Activated CD8-positive, alpha-beta memory T cell treated with anti-CD3 and anti-CD28 coated beads, Interleukin-2, amount 50 U/mL, for 1 hour (primary cell): Measurements from ENCODE around the gene CYFIP1.
"Not testable (repeated sequence)": the region's sequence is repeated elsewhere in the genome, so short reads cannot be mapped to it uniquely, and the experiment has no call there.

Source experiments
- DNase-seq: peaks from one replicate; pipeline ENCODE4 v3.0.0-alpha.2; 2020; ENCODE audit errors: extremely low read depth

CYFIP1 gene

GRCh38 chr15:22980189-22981050 is at the start of gene CYFIP1:
CYFIP1 (minus strand) TSS chr15:22980368; CDS start chr15:22947285, 33,083 bp downstream.
- no peak for DNase-seq

DNA sequence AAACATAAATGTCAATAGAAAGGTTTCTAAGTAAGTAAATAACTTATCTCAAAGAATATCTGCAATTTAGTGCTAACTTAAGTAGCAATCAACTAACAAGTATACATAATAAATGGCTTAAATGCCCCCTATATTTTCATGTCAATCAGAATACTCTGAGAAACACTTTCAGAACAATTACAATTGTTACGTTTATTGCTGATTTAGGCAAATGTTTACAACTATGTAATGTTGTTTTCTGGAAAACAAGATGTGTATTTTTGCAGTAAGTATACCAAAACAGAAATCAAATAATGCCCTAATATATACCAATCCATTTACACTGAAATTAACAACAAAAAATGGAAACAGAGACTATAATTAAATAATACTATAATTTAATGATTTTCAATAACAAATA is 46.0 kb upstream of the CYFIP1 start:
- DNase-seq: no peak

DNA sequence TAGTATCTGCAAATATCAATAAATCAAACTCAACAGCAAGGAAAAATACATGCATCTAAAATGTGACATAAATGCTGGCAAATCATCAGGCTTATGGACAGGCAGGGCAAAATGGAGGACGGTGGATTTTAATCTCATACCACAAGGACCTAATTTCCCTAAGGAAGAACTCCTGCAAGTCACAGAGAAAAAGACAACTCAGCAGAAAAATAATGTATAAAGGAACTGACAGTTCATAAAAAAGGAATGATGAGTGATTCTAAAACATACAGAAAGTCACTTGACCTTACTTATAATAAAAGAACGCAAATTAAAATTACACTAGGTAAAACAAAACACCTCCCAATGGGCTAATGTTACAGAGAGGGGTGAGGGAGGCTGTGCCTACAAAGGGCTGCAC is 42.0 kb upstream of the CYFIP1 start:
- no peak for DNase-seq

- DNase-seq: no peak
Observed at GRCh38 chr15:23014394-23015000, 34.3 kb upstream of the CYFIP1 start.

DNA sequence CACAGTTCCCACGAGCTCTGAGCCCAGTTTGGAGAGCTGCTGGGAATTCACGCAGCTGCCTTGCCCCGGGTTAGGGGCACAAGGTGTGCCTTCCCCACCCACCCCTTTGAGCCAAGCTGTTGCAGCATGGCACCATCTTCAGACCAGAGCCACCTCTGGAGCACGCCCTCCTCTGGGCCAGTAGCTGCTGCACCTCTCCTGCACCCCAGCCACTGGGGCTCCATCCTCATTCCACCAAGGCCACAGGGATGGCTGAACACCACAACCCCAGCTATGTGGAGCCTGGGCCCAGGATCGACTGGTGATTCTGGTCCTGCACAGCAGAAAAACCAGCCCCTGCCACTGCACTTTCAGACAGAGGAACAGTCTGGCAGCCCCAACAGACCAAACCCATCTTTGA is 33.5 kb upstream of the CYFIP1 start:
- no peak for DNase-seq

GRCh38 chr15:23012616-23013015 is 32.4 kb upstream of the CYFIP1 start:
- not testable (repeated sequence) for DNase-seq

GRCh38 chr15:23003736-23004135 is 23.6 kb upstream of the CYFIP1 start:
- DNase-seq: no peak

DNA sequence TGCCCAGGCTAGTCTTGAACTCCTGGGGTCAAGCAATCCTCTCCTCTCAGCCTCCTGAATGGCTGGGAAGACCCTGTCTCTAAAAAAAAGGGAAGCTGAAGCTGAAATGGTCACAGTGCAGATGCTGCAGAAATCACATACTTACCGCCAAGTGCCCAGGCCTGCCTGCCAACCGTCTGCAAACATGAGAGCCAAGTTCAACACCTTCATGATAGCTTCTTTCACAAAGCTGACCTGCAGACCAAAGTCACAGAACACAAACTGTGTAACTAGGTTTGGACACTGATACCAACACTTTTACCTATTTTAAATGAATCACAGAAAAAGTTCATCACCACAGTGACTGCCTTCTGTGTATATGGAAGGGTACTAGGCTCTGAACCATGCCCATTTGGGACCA is 22.8 kb upstream of the CYFIP1 start:
- no peak for DNase-seq

DNA sequence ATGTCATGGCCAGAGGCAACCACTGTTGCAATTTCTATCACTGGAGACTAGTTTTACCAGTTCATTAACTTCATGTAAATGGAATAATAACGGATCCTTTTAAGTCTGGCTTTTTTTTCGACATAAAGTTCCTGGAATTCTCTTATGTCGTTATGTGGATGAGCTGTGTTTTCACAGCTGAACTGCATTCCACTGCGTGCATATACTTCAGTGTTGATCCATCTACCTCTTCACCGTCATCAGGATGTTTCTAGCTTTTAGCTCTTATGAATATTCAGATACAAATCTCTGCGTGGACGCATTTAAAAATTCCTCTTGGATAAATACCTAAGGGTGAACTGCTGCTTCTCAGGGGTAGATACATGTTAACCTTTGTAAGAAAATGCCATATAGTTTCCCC is 15.6 kb upstream of the CYFIP1 start:
- DNase-seq: no peak

DNA sequence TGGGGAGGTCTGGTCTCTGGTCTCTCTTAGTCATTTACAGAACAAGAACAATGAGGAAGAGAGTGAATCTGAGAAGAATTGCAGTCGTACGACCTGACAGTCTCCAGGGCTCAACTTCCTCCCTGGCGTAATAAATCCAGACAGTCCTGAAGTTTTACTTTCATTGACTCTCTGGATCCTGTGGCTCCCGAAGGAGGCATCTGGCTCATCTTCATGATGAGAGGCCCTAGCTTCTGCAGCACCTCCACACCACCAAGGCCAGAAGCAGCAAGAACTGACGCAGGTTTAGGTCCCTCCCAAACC is 11.8 kb upstream of the CYFIP1 start:
- DNase-seq: no peak

DNA sequence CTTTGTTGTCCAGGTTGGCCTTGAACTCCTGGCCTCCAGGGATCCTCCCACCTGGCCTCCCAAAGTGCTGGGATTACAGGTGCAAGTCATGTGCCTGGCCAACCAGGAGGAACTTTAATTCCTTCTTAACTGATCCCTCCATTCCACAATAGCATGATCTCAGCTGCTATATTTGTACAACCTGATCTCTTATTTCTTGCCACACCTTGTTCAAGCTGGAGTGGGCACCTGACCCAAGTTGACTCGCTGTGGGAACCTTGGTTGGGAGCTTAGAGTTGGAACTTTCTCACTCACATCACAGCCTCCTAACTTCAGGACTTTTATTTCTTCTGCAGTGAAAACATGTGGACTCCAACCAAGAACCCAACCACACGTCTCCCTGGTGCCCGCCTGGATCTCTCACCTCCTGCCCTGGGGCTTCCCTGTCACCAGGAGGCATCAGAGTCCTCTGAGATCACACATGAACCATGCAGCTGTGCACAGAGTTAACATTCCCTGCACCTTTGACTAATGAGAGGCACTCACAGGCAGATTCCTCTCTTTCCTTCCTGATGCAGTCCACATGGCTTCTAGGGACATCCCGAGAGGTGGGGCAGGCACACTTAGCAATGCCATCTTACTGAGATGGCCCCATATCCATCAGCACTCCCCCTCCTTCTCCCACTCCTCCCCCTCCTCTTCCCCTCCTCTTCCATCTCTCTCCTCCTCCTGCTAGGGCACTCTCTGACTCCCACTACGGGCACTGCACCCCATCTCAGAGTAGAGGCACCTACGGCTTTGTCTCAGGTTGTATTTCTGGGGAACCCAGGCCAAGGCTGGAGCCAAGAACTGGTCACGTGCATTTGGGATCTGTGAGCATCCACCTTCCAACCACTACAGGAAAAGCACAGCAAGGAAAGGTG is 9.7 kb upstream of the CYFIP1 start:
- DNase-seq: no peak

GRCh38 chr15:22988811-22989210 is 8.6 kb upstream of the CYFIP1 start:
- DNase-seq: no peak

- DNase-seq: not testable (repeated sequence)
Observed at GRCh38 chr15:22981931-22982330, 1.8 kb upstream of the CYFIP1 start.

DNA sequence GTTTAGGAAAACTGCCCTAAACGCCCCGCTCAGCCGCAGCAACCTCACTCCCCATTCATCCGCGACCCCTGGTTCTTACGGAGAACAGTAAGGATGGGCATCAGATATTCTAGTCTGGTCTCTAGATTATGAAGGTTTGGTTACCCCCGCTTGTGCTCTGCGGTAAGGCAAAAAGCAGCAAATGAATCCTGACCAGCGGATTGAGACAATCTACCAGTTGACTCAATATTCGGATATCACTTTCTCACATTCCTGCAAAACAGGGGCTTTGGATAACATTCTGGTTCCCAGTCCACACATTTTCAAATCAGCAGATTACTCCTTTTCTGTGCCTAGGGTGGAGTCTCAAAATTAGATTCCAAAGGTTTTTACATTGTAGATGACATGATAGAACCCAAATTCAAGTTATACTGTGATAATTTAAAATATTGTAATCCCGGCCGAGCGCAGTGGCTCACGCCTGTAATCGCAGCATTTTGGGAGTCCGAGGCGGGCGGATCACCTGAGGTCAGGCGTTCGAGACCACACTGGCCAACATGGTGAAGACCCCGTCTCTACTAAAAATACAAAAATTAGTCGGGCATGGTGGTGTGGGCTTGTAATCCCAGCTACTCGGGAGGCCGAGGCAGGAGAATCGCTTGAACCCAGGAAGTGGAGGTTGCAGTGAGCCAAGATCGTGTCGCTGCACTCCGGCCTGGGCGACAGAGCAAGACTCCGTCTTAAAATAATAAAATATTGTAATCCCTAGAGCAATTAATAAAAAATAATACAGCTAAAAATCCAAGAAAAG is 1.1 kb upstream of the CYFIP1 start:
- no peak for DNase-seq

- DNase-seq: no peak
Observed at GRCh38 chr15:22979238-22980188, 655 bp downstream of the CYFIP1 start.

DNA sequence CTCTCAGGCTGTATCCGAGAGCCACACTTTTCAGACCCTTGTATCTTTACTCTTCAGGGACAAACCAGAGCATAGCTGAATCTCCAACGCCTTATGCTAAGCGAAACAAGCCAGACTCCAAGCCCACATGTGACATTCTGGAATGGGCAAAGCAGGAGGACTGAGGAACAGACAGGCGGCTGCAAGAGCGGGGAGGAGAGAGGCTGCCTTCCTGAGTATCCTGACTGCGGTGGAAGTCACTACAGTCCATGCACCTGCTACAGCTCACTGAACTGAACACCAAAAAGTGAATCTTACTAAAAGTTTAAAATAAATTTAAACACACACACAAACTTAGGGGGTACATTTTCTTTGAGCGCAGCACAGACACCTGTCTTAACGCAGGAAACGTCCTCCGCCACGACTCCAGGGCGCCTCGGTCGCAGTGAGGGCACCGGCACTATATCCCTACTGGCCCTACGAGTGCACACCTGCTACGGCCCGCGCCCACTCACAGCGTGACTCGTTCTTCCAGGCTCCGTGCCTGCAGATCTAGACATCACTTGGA is 1.4 kb downstream of the CYFIP1 start:
- DNase-seq: no peak

GRCh38 chr15:22974745-22975144 is 5.4 kb downstream of the CYFIP1 start:
- no peak for DNase-seq

- DNase-seq: no peak
Observed at GRCh38 chr15:22973987-22974386, 6.2 kb downstream of the CYFIP1 start.

DNA sequence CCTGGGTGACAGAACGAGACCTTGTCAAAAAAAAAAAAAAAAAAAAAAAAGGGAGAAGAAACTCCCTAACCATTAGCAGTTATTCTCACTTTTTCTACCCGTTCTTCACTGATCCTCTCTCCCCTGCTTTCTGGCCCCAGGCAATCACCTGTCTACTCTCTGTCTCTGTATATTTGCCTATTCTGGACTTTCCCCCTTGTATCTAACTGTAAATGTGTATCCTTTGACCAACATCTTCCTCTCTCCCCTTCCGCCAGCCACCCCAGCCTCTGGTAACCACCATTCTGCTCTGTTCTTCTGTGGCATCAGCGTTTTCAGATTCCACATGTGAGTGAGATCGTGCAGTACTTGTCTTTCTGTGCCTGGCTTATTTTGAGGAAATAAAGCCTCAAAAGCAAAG is 6.9 kb downstream of the CYFIP1 start:
- no peak for DNase-seq

DNA sequence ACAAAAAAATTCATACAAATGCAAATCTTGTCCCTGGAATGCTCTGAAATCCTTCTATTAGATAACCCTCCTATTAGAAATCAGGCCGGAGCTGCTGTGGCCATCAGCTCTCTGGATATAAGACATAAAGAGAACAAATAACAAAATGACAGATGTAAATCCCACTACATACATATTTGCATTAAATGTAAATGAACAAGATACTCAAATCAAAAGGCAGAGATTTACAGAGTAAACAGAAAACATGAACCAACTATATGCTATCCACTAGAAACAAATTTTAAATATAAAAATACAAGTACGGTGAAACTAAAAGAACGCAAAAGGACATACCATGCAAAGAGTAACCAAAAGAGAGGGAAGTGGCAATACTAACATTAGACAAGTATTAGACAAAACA is 10.7 kb downstream of the CYFIP1 start:
- no peak for DNase-seq
